Tongue (tissue), 2 donors: ENCODE data around the gene ARHGAP25. TPM values are rescaled to one million over a fixed set of nuclear protein-coding genes. Genes with fewer than 3 reads are reported as not detected.

ENCODE experiments used
- DNase-seq: peaks from one replicate; pipeline ENCODE4 v3.0.0-alpha.2; 2015
- total RNA-seq: library from RNA; depleted of rRNA; stranded (reverse); fragments of >200 nt; gene quantifications from one replicate; pipeline ENCODE4 v1.2.3, GENCODE V29; 2014

Gene ARHGAP25
- total RNA-seq, 1 donor from 2014 or later: 5.4 TPM

DNA sequence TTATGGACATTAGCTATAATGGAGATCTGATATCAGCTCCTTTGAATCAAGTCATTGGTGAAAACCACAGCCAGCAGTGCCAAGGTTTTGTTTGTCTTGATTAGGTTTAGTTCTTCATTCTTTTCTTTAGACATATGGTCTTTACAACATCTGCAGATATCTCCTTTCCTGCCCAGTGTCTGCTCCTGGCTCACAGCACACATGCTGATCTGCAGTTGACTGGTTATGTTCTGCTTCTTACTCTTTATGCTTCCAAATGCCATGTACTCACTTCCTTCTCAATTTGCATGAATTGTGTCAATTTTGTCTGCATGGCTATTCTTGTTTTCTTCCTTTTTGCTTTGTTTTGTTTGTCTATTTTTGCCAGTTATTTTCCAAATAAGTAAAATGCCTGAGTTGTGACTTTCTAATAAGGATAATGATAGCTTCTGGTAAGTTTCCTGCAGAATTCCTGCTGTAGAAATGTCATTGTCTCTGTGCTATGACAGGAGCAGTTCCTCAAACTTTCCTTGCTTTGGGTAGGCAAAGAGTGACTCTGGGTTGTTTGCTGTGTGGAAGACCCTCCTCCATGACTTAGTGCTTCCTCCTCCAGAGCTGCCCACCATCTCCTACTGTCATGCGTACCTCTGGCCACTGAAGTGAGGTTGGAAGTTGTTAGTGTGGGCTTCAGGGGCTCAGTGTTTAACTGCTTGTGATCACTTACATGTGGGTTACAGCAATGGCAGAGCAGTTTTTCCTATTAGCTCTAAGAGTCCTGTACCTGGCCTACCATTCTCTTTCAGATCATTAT, 8.2 kb downstream of the ARHGAP25 start:
- no peak for DNase-seq

DNA sequence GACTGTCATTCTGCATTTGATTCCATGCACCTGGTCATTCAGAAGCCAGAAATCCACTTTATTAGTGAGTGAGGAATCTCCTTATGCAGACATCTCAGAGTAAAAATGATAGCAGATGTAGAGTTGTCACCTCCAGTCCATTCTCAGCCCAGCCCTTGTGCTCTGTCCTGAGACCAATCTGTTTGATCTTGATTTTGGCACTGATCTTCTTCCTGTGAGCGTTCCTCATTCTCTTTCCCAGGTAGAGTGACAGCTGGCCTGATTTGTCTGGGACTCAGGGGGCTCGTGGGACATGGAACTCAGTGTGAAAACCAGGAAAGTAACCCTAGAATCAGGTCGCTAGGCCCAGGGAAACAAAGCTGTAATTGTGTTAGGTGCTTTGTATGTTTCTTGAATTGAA, 8.9 kb downstream of the ARHGAP25 start:
- DNase-seq: no peak

DNA sequence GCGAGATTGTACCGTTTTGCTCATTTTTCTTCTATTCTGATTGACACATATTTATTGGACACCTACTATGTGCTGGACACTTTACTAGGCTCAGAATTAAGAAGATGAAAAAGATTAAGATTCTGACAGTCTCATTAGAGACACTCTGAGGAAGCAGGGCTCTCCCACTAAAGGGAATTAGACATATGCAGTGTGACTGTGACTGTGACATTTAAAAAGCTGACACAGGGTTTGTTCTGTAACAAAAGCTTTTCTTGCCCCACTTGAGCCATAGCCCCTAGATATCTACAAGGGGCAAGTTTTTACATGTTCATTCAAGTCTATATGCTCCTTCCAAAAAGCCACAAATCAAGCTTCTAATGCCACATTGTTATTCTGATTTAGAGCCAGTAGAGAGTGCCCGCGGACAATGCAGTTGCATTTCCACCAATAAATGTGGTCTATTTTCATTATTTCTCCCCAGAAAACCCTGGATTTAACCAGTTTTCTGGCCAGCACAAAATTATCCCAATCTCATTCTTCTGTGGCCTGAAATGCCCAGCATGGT, 9.8 kb downstream of the ARHGAP25 start:
- DNase-seq: no peak

- no peak for DNase-seq
These were observed 10.4 kb downstream of the ARHGAP25 start for GRCh38 chr2:68745006-68745405.

DNA sequence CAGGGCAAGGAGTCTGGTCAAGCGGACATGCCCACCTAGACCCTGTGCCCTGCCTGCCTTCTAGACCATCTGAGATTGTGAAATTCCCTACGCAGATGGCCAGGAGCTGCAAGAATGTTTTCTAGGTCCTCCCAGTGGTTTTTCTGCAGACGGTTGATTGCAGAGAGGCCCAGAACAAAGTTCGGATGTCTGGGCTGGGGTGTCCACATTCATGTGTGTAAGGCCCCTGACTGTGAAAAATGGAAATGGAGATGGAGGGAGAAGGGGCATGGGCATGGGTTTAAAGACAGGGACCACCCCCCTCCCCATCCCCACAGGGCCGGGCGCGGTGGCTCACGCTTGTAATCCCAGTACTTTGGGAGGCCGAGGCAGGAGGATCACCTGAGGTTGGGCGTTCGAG, 11.8 kb downstream of the ARHGAP25 start:
- no peak for DNase-seq

- no peak for DNase-seq
These were observed 12.8 kb downstream of the ARHGAP25 start for GRCh38 chr2:68747413-68747812.

GRCh38 chr2:68747900-68748299, 13.3 kb downstream of the ARHGAP25 start:
- DNase-seq: no peak

DNA sequence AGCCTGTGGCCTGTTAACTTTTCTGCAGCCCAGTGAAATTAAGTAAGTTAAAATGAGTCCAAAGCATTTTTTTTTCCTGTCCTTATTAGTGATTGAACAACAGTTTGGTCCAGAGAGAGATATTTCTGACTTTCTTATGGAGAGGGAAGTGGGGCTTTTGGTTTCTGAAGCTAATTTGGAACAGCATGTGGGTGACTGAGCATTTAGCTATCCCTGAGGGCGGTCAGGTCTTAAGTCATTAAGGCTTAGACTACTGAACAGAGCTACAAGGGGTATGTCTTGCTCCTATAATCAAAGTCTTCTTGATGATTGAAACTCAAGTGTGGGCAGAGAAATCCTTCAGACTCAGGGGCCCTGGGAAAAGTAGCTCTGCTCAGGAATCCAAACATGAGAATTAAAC, 14.0 kb downstream of the ARHGAP25 start:
- no peak for DNase-seq

- no peak for DNase-seq
These were observed 14.7 kb downstream of the ARHGAP25 start for GRCh38 chr2:68749345-68749744.

DNA sequence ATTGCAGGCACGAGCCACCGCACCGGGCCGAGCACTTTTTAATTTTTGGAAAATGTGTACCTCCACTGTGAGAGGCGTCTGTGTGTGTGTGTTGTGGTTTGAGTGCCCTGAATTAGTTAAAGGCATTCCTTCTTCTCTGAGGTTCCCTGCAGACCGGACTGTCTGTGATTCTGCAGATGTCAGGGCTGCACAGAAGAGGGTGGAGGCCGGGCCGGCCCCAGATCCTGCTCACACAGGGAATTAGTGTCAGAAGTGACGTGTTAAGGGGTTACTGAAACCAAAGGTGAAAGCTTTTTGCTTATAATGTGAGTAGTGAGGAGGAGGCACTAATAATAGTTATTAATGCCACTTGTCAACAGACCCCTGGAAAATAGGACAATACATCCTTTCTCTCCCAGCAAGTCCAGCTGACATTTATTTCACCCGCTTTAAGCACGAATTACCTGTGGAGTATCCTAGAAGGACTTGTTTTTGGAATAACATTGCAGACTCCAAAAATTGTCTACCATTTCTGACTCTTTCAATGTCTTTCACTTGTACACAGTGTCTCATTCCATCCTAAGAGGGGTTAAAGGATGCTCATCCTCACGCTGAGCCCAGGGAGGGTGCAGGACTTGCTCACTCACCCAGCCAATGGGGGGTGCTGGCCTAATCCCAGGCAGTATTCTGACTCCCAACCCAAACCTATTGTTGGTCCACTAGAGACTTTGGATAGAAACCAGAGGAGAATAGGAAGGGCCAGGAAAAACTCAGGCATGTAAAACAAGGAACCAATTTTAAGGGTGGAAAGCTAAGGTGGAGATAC, 16.2 kb downstream of the ARHGAP25 start:
- no peak for DNase-seq

DNA sequence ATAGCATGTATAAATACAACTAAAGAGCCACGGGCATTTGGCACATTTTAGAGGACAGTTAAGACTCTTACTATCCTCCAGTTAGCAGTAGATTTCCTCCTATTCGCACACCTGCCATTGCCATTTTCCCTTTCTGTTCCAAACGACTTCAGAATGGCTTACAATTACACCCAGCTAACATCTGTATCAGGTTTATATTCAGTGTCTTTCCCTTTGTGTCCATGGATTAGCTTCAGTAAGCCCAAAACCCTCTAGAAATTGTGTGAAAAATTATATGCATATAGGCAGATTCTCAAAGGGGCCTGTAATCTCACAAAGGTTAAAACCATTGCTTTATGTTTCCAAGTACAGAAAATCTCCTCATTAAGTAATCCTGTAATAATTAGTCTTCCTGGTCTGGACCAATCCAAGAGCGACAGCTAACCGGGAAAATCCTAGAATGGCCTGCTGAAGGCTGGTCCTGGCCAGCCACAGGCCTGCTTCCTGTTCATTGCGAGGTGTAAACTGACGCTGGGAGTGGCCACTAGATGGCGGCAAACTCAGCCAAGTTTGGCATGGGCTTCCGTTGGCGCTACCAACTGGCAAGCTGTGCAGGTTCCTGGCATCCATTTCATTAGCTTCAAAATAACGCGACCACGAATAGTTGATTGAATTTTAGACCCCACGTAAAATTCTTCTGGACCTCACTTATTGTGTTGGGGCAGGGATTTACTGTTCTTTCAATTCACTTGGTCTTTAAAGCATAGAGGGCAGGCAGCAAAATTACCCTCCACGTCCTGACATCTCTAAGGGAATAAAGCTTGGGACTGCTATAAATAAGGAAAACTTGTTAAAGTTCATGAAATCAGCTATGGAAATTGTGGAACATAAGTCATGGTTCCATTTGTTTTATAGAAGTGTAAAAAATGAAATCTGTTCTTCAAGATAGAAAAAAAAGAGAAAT, 17.1 kb downstream of the ARHGAP25 start:
- peak; percentile 93 for DNase-seq

GRCh38 chr2:68753318-68753717, 18.7 kb downstream of the ARHGAP25 start:
- DNase-seq: no peak

DNA sequence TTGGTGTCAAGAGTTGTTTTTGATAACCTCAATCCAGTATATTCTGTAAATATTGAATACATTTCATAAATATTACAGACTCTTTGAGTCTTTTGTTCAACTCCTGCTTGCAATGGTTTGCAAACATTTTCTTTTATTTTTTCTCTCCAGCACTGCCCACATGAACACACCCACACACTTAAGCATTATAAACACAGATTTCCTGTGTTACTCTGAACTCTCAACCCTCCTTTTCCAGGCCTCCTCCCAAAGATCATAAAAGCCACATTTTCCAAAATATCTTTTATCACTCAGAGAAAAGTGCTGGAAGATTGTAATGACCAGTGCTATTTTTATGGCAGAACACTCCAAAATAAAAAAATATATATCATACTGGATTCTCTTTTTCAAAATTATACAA, 20.5 kb downstream of the ARHGAP25 start:
- DNase-seq: no peak

GRCh38 chr2:68756178-68756577, 21.6 kb downstream of the ARHGAP25 start:
- DNase-seq: no peak

GRCh38 chr2:68757081-68757480, 22.5 kb downstream of the ARHGAP25 start:
- DNase-seq: no peak

DNA sequence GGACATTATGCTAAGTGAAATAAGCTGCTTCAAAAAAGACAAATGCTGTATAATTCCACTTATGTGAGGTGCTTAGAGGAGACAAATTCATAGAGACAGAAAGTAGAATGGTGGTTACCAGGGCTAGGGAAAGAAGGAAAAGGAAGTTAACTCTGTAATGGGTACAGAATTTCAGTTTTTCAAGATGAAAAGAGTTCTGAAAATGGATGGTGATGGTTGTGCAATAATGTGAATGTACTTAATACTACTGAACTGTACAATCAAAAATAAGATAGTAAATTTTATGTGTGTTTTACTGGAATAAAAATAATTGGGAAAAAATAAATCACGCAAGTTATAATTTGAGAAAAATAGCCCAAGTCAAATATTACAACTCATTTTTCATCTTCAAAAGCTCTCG, 27.5 kb downstream of the ARHGAP25 start:
- no peak for DNase-seq

DNA sequence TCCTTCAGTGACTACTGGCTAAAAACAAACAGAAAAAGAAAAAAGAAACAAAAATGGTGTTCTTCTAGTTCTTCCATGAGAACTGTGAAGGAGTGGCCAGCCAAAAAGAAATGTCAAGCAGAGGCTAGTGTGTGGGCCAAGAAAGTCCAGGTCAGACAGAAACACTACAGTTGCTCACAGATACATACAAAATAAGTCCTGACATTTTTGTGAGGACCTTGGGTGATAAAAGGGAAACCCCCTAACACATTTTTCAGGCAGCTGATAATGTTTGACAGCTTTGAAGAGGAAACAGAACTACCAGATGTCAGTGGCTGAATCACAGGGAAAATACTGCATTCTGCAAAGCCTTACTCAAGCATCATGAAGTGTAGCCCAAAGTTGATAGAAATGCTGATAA, 28.1 kb downstream of the ARHGAP25 start:
- DNase-seq: no peak

DNA sequence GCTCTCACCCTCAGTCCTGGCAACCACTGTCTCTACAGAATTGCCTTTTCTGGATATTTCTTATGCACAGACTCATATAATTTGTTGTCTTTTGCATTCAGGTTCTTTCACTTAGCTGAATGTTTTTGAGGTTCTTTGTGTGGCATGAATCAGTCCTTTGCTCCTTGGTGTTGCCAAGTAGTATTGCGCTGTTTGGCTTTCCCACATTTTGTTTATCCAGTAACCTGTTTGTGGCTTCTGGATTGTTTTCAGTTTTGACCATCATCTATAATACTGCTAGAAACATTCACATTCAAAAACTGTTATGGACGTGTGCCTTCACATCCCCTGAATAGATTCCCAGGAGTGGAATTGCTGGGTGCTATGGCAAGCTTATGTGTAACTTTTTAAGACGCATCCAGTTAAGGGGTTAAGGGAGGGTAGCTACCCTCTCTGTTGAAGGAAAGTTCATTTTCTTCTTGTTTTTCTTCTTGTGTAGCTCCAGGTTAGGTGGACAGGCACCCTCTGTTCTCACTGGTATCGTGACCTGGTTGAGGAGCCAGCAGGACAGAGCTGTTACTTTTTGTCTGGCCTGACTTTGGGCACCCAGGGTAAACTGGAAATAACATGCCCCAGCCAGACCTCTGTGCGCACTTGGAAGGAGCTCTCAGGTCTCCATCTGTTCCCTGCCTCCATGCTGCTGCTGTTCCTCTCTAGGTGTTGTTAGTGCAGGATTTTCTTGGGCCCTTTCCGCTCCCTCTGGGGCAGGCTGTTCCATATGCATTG, 29.6 kb downstream of the ARHGAP25 start:
- DNase-seq: no peak

DNA sequence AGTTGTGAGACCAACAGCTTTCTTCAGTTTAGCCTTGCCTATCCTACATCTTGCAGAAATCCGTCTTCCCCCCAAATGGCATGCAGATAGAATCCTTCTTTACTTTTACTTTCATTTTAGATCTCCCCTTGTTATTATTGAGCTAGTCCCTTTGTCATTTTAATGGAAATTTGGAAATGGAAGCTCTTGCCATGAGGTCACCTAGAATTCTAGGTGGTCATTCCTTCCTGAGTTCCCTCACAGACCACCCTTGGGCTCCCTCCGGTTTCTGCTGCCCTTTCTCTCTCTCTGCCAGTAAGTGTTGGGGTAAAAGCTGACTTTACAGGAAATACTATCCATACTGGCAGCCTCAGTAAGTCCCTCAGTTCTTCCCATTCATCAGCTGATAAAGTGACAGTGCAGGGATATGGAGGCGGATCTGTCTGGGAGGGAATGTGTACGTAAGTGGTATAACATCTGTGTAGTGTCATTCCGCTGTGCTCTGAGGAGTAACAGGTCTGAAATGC, 30.2 kb downstream of the ARHGAP25 start:
- DNase-seq: no peak

DNA sequence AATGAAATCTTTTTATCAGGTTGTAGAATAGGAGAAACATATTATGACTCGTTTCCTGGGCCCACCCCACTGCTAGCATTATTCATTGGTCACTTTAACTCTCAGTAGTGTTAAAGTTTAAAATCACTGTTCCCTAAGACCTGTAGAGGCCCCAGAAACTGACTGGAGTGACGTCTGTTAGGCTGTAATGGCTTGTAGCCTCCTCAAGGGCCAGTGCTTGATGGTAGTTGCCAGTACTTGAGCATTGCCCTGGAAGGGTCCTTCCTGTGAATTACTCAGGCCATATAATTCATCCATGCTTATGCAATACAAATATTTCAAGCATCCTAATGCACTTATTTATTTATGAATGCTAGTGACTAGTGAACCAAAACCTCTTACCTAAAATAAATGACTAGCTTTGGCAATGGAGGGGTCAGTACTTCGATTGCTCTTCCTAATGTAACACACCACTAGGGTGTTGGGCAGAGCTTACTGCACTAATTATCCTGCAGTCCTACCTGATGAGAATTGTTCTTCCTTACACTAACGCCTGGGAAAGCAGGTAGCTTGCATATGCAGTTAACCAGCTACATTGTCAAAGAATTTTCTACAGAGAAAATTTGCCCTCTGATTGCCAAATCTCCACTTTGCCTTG, 31.2 kb downstream of the ARHGAP25 start:
- DNase-seq: no peak

- DNase-seq: peak; percentile 17
These were observed 31.8 kb downstream of the ARHGAP25 start for GRCh38 chr2:68766376-68766845.
